GM18526 (cell line): ENCODE measurements around the gene FRMD5.

Experiments used
- POLR2A ChIP-seq: IDR thresholded peaks from 3 replicates; pipeline ENCODE4 v1.6.1; 2011; ENCODE audit not compliant: insufficient read length; ENCODE audit errors: extremely low read depth

The FRMD5 gene

DNA sequence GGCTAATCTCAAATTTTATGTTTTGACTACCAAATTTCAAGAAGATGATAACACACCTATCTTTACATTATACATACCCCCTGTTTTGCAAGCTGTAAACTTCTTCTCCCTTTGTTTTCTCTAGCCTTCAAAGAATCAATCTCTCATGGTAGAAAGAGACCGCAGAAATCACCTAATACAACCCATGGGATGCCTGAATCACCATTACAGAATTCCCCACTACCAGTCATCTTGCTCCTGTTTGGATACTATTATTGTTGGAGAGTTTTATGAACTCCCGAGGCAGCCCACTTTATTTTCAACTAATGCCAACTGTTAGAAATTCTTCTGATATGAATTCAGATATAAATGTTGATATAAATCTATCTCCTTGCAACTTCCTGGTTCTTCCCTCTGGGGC, 110.9 kb downstream of the FRMD5 start:
- no peak for TF ChIP-seq POLR2A

DNA sequence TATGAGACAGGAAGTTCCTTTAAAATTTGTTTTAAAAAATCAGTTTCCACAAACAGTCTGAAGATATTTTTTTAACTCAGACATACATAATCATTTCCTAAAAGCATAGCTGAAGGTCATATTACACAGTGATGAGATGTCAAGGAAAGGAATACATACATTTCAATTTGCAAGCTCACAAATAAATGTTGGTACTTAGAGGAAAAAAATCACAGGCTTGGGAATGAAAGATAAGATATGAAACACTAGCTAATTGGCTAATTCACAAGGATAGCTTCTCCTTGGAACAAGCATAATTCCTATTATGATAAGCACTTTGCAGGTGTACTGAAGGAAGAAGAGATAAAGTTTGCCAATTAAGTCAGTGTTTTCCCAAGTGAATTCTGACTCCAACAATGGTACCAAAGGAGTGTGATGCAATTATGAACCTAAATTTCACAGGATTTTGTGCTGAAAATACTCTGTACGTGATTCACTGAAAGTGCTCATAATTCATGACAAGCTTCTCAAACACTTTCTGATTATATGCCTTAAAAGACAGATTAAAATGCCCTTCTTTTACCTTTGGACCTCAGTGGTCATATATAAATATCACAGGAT, 112.4 kb downstream of the FRMD5 start:
- TF ChIP-seq POLR2A, result no peak

DNA sequence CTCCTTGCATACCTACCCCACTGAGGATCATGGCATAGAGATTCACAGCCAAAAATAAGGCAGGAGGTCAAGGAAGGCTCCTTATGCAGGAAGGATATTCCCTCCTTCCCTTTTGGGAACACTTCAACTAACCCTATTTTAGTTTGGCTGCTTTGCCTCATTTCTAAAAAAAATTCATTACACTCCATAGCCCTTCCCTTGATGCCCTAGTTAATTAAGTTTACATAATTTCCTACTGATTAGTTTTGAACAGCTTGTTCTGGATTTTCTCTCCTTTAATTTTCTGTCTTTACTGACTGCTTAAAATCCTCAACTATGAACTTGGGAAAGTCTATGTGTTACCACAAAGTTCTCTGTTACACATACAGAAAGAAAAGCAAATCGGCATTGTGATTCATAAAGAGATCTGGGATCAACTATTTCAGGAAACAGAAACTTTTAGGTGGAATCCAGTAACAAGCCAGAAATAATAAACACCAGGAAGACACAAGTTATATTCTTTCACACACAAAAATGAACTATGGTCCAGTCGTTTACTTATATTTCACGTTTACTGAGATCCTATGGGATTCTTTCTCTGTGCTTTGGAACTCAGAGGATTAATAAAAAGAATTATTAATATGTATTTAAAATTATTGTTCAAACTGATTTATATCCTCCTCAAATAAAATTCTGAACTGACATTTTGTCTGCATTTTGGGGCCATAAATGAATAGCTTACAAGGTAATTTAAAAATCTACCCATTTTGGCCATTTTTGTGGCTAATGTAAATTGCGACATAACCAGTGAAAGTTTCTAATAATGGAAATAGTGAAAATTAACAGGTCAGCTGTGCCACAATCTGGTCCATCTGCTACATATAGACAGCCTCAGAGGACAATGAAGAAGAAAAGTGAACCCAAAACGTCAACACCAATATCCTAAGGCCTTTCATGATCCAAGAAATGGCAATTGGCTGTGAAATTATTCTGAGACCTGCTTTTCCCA, 113.8 kb downstream of the FRMD5 start:
- TF ChIP-seq POLR2A, result no peak

DNA sequence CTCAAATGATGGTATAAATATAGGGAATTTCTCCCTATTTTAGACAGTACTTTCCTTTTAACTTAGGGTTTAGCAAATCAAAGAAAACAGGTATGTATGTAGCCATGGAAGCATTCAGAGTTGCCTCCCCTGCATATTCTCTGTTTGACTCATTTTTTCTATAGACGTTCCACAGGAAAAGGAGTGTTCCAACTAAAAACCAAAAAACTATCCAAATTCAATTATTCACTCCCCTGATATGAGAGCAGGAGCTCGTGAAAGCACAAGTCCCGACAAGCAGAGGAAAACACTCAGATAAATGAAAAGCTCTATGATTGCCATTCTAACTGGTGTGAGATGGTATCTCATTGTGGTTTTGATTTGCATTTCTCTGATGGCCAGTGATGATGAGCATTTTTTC, 119.5 kb downstream of the FRMD5 start:
- no peak for TF ChIP-seq POLR2A

DNA sequence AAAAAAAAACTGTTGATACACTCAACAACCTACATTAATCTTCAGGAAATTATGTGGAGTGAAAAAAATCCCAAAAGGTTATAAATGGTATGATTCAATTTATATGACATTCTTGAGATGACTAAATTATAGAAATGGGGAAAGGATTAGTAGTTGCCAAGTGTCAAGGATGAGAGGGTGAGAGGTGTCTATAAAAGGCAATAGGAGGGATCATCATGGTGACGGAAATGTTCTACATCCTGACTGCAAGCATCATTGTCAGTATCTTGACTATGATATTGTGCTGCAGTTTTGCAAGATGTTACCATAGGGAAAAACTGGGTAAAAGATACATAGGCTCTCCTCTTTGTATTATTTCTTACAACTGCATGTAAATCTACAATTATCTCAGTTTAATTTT, 125.6 kb downstream of the FRMD5 start:
- no peak for TF ChIP-seq POLR2A

DNA sequence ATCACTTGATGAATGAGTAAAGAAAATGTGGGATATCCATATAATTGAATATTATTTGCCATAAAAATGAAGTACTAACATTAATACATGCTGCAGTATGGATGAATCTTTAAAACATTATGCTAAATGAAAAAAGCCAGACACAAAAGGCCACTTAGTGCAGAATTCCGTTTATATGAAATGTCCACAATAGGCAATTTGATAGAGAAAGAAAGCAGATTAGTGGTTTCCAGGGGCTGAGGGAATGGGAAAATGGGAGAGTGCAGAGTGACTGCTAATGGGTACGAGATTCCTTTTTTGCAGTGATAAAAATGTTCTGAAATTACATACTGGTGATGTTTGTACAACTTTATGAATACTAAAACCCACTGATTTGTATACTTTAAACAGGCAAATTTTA, 126.7 kb downstream of the FRMD5 start:
- TF ChIP-seq POLR2A, result no peak

DNA sequence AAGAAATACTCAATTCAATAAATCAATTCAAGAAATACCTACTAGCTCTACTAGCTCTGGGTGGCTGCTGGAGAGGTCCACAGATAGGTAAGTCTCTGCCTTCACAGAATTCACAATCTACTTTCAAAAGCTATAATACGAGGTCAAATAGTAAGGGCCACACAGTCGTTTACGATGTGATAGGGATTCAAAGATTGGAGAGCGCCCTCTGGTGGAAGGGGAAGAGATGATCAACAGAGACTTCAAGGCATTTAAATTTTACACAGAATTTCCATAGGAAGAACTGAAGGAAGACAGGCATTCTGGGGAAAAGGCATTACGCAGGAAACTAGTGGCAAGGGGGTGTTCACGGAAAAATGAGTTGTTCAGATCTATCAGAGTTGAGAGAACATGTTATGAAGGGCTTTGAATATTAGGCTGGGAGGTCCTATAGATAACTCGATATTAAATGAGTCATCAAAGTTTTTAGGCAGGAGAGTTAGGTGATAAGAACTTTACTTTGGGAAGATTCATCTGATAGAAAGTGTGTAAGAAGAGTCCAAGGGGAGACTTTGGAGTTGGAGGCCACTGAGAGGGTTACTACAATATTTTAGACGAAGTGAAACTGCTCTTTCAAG, 128.8 kb downstream of the FRMD5 start:
- TF ChIP-seq POLR2A, result no peak

DNA sequence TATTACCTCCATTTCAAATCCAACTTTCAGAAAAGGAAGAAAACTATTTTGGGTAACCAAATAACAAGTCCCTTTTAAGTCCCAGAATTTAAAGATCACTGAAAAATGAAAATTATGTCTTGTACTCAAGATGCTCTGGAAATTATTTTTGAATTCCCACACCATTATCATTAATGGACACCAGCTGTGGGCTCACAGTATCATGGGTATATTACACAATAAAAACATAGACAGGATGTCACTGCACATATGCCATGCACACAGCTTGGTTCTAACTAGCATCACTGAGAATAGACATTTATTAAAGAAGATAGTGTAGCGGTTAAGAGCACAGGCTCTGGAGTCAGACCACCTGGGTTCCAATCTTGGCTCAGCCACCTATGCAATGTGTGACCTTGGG, 130.4 kb downstream of the FRMD5 start:
- TF ChIP-seq POLR2A, result no peak

DNA sequence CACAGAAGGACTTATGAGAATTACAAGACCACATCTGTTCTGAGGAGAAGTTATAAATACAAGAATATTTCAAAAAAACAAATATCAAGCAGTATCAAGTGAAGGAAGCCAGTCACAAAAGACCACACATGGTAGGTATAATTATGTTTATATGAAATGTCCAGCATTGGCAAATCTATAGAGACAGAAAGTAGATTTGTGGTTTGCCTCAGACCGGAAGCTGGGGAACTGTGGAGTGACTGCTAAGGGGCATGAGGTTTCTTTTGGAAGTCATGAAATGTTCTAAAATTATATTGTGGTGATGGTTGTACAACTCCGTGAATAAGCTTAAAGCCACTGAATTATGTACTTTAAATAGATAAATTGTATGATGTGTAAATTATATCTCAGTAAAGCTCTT, 136.9 kb downstream of the FRMD5 start:
- TF ChIP-seq POLR2A, result no peak

DNA sequence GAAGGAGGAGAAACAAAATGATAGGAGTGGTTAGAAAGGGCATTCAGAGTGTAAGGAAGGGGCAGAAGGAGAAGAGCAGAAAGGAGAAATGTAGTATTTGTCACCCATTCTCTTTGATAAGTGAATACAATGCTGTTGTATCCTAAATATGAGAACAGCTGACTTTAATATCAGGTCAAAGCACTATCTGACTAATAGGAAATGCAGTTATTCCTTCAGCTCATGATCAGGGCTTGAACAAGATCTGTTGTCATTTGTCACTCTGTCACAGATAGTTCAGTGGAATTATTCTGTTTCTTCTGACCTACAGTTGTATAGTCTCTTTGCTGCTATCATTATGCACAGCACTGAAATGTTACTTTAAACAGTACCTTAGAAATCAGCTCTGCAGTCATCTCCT, 149.4 kb downstream of the FRMD5 start:
- TF ChIP-seq POLR2A, result no peak

DNA sequence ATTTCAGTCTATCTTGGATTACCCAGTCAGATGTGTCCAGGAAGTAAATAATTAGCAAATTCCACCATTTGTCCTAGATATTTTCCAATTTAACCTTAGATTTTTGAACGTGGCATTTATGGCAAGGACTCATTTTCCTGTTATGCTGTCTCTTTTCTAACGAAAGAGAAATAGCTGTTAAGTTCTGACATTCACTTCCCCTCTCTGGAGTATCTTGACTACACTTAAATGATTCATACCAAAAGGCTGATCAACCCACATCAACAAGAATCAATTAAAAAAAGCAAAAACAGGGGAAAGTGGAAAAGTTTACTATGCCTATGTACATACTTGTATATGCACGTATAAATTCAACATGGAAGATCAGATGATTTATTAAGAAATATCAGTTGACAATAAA, 149.9 kb downstream of the FRMD5 start:
- TF ChIP-seq POLR2A, result no peak

DNA sequence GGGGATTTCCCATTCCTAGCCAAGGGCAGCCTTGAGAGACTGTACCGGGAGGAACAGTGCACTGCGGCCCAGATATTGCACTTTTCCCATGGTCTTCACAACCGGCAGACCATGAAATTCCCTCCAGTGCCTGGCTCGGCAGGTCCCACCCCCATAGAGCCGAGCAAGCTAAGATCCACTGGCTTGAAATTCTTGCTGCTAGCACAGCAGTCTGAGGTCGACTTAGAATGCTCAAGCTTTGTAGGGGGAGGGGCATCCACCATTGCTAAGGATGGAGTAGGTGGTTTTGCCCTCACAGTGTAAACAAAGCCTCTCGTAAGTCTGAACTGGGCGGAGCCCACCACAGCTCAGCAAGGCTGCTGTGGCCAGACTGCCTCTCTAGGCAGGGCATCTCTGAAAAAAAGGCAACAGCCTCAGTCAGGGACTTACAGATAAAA, 156.3 kb downstream of the FRMD5 start:
- no peak for TF ChIP-seq POLR2A

DNA sequence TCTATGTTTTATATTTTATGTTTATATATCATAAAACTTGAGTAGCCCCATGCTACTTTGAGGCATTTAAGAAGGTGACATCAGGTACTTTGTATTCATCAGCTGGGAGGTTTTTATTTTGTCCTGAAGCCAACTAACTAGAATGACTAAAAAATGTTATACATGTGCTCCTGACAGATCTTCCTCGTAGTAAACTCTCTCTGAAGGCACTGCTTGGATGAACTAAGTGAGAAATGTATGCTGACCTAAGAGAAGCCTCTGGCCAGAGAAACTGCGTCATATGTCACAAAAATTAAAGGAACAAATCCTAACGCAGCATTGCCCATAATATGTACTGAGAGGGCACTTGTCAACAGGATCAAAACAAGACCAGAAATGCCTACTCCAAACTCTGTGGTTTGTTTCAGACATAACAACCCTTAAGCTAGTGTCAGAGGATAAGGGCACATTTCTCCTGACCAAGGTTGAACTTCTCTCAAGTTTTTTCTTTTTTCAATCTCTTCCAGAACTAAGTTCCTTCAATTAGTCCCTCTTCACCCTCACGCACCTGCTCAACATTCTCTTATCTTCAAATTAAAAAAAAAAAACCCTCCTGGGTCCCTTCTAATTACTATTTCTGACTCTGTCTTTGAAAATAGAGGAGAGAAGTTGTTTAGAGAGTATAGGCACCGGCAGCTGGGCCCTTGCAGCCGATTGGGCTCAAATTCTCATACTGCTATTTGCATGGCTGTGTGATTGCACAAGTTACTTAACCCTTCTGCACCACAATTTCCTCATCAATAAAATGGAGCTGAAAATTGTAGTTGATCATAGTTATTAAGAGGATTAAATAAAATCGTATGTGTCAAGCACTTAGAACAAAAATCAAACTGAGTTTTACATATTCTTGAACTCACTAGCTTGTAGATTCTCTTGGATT, 159.0 kb downstream of the FRMD5 start:
- TF ChIP-seq POLR2A, result no peak

DNA sequence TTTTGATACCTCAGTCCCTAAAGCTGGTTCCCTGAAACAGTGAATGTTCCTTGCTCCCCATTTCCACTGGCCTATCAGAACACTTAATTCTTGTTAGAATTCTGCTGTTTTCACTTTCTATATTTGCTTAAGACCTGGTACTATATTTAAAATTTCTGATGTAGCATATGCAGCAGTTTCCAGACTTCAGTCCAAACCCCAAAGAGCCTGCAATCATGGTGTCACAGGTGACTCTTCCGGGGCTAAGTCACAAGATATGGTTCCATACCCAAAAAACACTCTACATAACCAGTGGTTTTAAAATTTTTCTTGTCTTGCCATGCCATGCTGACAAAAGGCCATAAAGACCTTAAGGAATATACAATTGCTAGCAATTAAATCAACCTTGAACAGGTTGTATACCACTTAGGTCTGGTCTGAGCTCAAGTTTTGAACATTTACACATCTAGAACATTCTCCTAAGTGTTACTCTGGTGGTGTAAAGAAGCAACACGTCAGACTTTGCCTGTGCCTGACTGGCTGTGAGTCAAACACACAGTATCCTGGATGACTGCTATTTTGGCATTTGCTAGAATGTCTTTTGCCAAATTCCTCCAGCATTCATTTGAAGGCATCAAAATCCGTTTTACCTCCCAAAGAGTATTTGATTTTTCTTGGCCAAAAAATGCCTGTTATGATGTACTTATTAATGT, 160.0 kb downstream of the FRMD5 start:
- no peak for TF ChIP-seq POLR2A

DNA sequence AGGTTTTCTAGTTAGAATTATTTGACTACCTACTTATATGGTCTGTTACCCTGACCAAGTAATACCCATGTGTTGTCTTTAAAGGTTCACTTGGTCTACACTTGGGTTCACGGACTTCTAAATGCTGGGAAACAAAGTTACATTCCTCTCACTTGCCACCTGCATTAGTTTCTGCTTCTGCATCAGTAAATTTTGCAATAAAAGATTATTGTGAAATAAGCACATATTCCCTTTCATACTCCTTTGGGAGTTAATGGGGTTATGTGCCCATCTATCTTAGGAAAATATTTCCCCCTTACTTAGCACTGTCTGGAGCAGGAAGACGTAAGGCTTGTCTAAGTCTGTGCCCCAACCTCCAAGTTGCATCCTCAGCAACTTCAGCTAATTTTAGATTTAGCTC, 160.7 kb downstream of the FRMD5 start:
- no peak for TF ChIP-seq POLR2A

DNA sequence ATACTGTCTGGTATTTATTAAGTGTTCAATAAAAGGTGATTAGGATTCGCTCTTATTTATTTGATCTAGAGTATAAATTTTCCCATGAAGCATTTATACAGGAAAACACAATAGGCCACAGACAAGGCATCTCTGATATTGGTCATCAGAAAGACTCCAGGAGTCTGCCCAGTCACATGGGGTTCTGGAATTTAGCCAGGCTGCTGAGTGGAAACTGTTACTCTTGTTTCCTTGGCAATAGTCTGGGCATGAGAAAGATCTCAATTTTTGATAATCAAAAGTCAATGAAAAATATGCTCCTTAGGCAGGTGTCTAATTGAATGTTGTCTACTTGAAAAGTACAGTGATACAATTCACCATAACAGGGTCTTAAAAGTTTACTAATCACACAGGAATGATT, 161.2 kb downstream of the FRMD5 start:
- TF ChIP-seq POLR2A, result no peak
